ENCODE measurements around the gene MGLL. TPM values are rescaled to one million over a fixed set of nuclear protein-coding genes. Genes with fewer than 3 reads are reported as not detected.

The MGLL gene
- total RNA-seq, 3 donors from 2014 or later: 2.2 to 8.0 (median 2.6) TPM

- peaks cover 7% of the 10 kb centered on the region for H3K4me1 Mint-ChIP-seq (ENCODE audit: low read depth)
- peaks cover 12% of the 10 kb centered on the region for H3K27me3 Mint-ChIP-seq (ENCODE audit: low read depth)
- DNase-seq: no peak
- no peak overlapping the region for H3K4me3 Mint-ChIP-seq
- H3K36me3 Mint-ChIP-seq (ENCODE audit: insufficient read depth): no peaks in the 10 kb centered on the region
- no peaks in the 10 kb centered on the region for H3K9me3 Mint-ChIP-seq
- no peak for ATAC-seq
Observed at GRCh38 chr3:127796045-127796830, 26.1 kb downstream of the MGLL start.

- DNase-seq (no peak), ATAC-seq (no peak)
- no peak overlapping the region for H3K4me3 Mint-ChIP-seq
- peaks cover 2% of the 10 kb centered on the region for H3K4me1 Mint-ChIP-seq (ENCODE audit: low read depth)
- H3K27me3 Mint-ChIP-seq (ENCODE audit: low read depth): peaks cover 18% of the 10 kb centered on the region
- H3K36me3 Mint-ChIP-seq (ENCODE audit: insufficient read depth): no peaks in the 10 kb centered on the region
- no peaks in the 10 kb centered on the region for H3K9me3 Mint-ChIP-seq
Observed at GRCh38 chr3:127794972-127795371, 27.3 kb downstream of the MGLL start.

- H3K4me1 Mint-ChIP-seq (ENCODE audit: low read depth): peaks cover 2% of the 10 kb centered on the region
- H3K36me3 Mint-ChIP-seq (ENCODE audit: insufficient read depth): no peaks in the 10 kb centered on the region
- no peak overlapping the region for H3K4me3 Mint-ChIP-seq
Observed at GRCh38 chr3:127794402-127794801, 27.9 kb downstream of the MGLL start.

GRCh38 chr3:127792541-127793292 lies 29.6 kb downstream of the MGLL start:
- peaks cover 2% of the 10 kb centered on the region for H3K4me1 Mint-ChIP-seq (ENCODE audit: low read depth)
- H3K36me3 Mint-ChIP-seq (ENCODE audit: insufficient read depth): no peaks in the 10 kb centered on the region
- no peak overlapping the region for H3K4me3 Mint-ChIP-seq
- no peaks in the 10 kb centered on the region for H3K9me3 Mint-ChIP-seq
- peaks cover 22% of the 10 kb centered on the region for H3K27me3 Mint-ChIP-seq (ENCODE audit: low read depth)
- ATAC-seq (no peak), DNase-seq (no peak)

More at GRCh38 chr3:127794402-127794801, 27.9 kb downstream of the MGLL start:
- ATAC-seq: no peak
- no peak for DNase-seq
- no peaks in the 10 kb centered on the region for H3K9me3 Mint-ChIP-seq
- peaks cover 18% of the 10 kb centered on the region for H3K27me3 Mint-ChIP-seq (ENCODE audit: low read depth)

GRCh38 chr3:127791221-127791913 lies 30.9 kb downstream of the MGLL start:
- ATAC-seq: no peak
- H3K4me3 Mint-ChIP-seq: no peak overlapping the region
- no peak for DNase-seq
- peaks cover 2% of the 10 kb centered on the region for H3K4me1 Mint-ChIP-seq (ENCODE audit: low read depth)
- peaks cover 22% of the 10 kb centered on the region for H3K27me3 Mint-ChIP-seq (ENCODE audit: low read depth)
- no peaks in the 10 kb centered on the region for H3K9me3 Mint-ChIP-seq
- no peaks in the 10 kb centered on the region for H3K36me3 Mint-ChIP-seq (ENCODE audit: insufficient read depth)

- H3K4me3 Mint-ChIP-seq: no peak overlapping the region
- no peaks in the 10 kb centered on the region for H3K9me3 Mint-ChIP-seq
- H3K4me1 Mint-ChIP-seq (ENCODE audit: low read depth): peaks cover 2% of the 10 kb centered on the region
- H3K36me3 Mint-ChIP-seq (ENCODE audit: insufficient read depth): no peaks in the 10 kb centered on the region
- no peak for ATAC-seq
- H3K27me3 Mint-ChIP-seq (ENCODE audit: low read depth): peaks cover 25% of the 10 kb centered on the region
- DNase-seq: no peak
Observed at GRCh38 chr3:127790882-127791183, 31.5 kb downstream of the MGLL start.

- ATAC-seq (no peak), DNase-seq (no peak)
- no peak overlapping the region for H3K4me3 Mint-ChIP-seq
- peaks cover 27% of the 10 kb centered on the region for H3K27me3 Mint-ChIP-seq (ENCODE audit: low read depth)
- H3K36me3 Mint-ChIP-seq (ENCODE audit: insufficient read depth): no peaks in the 10 kb centered on the region
- no peaks in the 10 kb centered on the region for H3K9me3 Mint-ChIP-seq
- peaks cover 2% of the 10 kb centered on the region for H3K4me1 Mint-ChIP-seq (ENCODE audit: low read depth)
Observed at GRCh38 chr3:127789990-127790881, 32.1 kb downstream of the MGLL start.

GRCh38 chr3:127789051-127789450 lies 33.3 kb downstream of the MGLL start:
- Mint-ChIP-seq H3K4me1 (ENCODE audit: low read depth) (peaks cover 2% of the 10 kb centered on the region), H3K27me3 (ENCODE audit: low read depth) (peaks cover 24% of the 10 kb centered on the region), H3K4me3 (no peak overlapping the region), H3K9me3 (no peaks in the 10 kb centered on the region), H3K36me3 (ENCODE audit: insufficient read depth) (no peaks in the 10 kb centered on the region)
- ATAC-seq (no peak), DNase-seq (no peak)

- no peak for DNase-seq
- H3K27me3 Mint-ChIP-seq (ENCODE audit: low read depth): peaks cover 22% of the 10 kb centered on the region
- no peaks in the 10 kb centered on the region for H3K9me3 Mint-ChIP-seq
- no peaks in the 10 kb centered on the region for H3K36me3 Mint-ChIP-seq (ENCODE audit: insufficient read depth)
- H3K4me1 Mint-ChIP-seq (ENCODE audit: low read depth): peaks cover 2% of the 10 kb centered on the region
- no peak for ATAC-seq
- H3K4me3 Mint-ChIP-seq: no peak overlapping the region
Observed at GRCh38 chr3:127788451-127788909, 33.8 kb downstream of the MGLL start.

- ATAC-seq (no peak), DNase-seq (no peak)
- H3K36me3 Mint-ChIP-seq (ENCODE audit: insufficient read depth): no peaks in the 10 kb centered on the region
- no peak overlapping the region for H3K4me3 Mint-ChIP-seq
- peaks cover 20% of the 10 kb centered on the region for H3K27me3 Mint-ChIP-seq (ENCODE audit: low read depth)
- H3K9me3 Mint-ChIP-seq: no peaks in the 10 kb centered on the region
- peaks cover 2% of the 10 kb centered on the region for H3K4me1 Mint-ChIP-seq (ENCODE audit: low read depth)
Observed at GRCh38 chr3:127787571-127788365, 34.5 kb downstream of the MGLL start.

GRCh38 chr3:127787071-127787490 lies 35.2 kb downstream of the MGLL start:
- Mint-ChIP-seq H3K36me3 (ENCODE audit: insufficient read depth) (no peaks in the 10 kb centered on the region), H3K9me3 (no peaks in the 10 kb centered on the region), H3K27me3 (ENCODE audit: low read depth) (peaks cover 17% of the 10 kb centered on the region), H3K4me3 (no peak overlapping the region), H3K4me1 (ENCODE audit: low read depth) (peaks cover 2% of the 10 kb centered on the region)
- DNase-seq (no peak), ATAC-seq (no peak)

- Mint-ChIP-seq H3K4me3 (no peak overlapping the region), H3K9me3 (no peaks in the 10 kb centered on the region), H3K36me3 (ENCODE audit: insufficient read depth) (no peaks in the 10 kb centered on the region), H3K27me3 (ENCODE audit: low read depth) (peaks cover 15% of the 10 kb centered on the region), H3K4me1 (ENCODE audit: low read depth) (peaks cover 2% of the 10 kb centered on the region)
- ATAC-seq: no peak
- no peak for DNase-seq
Observed at GRCh38 chr3:127786353-127787070, 35.8 kb downstream of the MGLL start.
